ENCODE results near the gene SLC12A6. TPM values are rescaled to one million over a fixed set of nuclear protein-coding genes. Genes with fewer than 3 reads are reported as not detected.
"Not testable (repeated sequence)": the region's sequence is repeated elsewhere in the genome, so short reads cannot be mapped to it uniquely, and the experiment has no call there.

The SLC12A6 gene
- polyA plus RNA-seq, 2 donors = 16.1 to 21.5 TPM

DNA sequence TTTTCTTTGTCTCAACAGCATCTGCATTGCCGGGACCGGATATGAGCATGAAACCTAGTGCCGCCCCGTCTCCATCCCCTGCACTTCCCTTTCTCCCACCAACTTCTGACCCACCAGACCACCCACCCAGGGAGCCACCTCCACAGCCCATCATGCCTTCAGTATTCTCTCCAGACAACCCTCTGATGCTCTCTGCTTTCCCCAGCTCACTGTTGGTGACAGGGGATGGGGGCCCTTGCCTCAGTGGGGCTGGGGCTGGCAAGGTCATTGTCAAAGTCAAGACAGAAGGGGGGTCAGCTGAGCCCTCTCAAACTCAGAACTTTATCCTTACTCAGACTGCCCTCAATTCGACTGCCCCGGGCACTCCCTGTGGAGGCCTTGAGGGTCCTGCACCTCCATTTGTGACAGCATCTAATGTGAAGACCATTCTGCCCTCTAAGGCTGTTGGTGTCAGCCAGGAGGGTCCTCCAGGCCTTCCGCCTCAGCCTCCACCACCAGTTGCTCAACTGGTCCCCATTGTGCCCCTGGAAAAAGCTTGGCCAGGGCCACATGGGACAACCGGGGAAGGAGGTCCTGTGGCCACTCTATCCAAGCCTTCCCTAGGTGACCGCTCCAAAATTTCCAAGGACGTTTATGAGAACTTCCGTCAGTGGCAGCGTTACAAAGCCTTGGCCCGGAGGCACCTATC, 10.5 kb upstream of the SLC12A6 start:
- Histone ChIP-seq H3K9me3 (ENCODE audit: control insufficient read depth in 2 of 2, insufficient read depth in 1 of 2, low read depth in 1 of 2, low read length in 1 of 2) (no peaks in the 10 kb centered on the region), H3K4me3 (ENCODE audit: low read depth in 1 of 2, low read length in 2 of 2) (no peak overlapping the region), H3K27me3 (ENCODE audit: control insufficient read depth in 1 of 2, insufficient read depth in 2 of 2, low read length in 2 of 2) (no peaks in the 10 kb centered on the region), H3K36me3 (ENCODE audit: control insufficient read depth in 2 of 2, insufficient read depth in 2 of 2, low read length in 1 of 2) (no peaks in the 10 kb centered on the region), H3K4me1 (ENCODE audit: control insufficient read depth in 2 of 2, insufficient read depth in 2 of 2, low read length in 1 of 2) (no peaks in the 10 kb centered on the region), H3K27ac (ENCODE audit: low read depth in 2 of 2, low read length in 1 of 2) (no peak overlapping the region)
- 80 to 86% methylated on average over 13 of the region's 13 CpGs for WGBS, 2 donors

DNA sequence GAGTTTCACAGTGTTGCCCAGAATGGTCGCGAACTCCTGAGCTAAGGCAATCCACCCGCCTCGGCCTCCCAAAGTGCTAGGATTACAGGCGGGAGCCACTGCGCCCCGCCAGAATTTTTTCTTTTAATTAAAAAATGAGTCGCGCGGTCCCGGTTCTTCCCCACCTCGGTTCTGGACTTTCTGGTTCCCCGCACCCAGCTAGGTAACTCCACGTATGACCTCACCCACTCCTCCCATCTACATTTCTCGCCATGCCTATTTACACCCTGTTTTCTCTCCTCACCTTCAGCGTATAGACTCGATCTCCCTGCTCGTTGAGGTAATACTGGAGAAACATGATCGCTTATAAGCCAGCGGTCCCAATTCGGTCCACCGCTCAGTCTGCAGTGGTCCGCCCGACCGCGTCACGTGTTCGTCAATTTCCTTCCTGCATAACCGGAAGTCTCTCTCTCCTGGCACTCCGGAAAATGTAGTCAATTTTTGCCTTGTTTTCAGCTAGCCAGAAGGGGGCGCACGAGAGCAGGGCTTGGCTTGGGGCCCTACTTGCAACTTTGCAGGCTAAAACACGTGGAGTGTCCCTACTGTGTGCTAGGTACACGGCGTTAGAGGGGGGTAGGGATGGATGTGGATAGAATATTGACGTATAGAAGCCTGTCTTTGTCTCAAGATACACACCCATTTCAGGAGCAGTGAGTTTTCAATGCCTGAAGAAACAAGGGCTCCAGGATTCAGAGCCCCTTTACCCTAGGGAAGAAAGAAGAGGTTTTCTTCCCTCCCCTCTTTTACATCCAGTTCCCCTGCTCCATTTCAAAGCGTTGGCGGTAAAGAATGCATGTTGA, 5.4 kb upstream of the SLC12A6 start, which contains the start of the genes NOP10 and NUTM1:
Gene NOP10, minus strand, starts transcription at position 400 of the 839 bp plus-strand sequence. Its CDS starts 63 bp downstream, at position 337.
Gene NUTM1, plus strand, starts transcription at position 579 of the 839 bp plus-strand sequence. CDS start 382 bp downstream, outside the sequence.
- H3K36me3 ChIP-seq (ENCODE audit: control insufficient read depth in 2 of 2, insufficient read depth in 2 of 2, low read length in 1 of 2) = peaks cover 0 to 3% of the 10 kb centered on the region in 2 donors
- H3K27ac ChIP-seq (ENCODE audit: low read depth in 2 of 2, low read length in 1 of 2) = peak within 1 kb of the TSS; percentile 91 to 99
- no peaks in the 10 kb centered on the region for H3K9me3 ChIP-seq (ENCODE audit: control insufficient read depth in 2 of 2, insufficient read depth in 1 of 2, low read depth in 1 of 2, low read length in 1 of 2)
- WGBS, 2 donors = 1 to 2% methylated on average over 38 of the region's 38 CpGs
- peak within 1 kb of the TSS; percentile 68 to 78 for H3K4me3 ChIP-seq (ENCODE audit: low read depth in 1 of 2, low read length in 2 of 2)
- H3K27me3 ChIP-seq (ENCODE audit: control insufficient read depth in 1 of 2, insufficient read depth in 2 of 2, low read length in 2 of 2) = no peaks in the 10 kb centered on the region
- H3K4me1 ChIP-seq (ENCODE audit: control insufficient read depth in 2 of 2, insufficient read depth in 2 of 2, low read length in 1 of 2) = peaks cover 0 to 3% of the 10 kb centered on the region in 2 donors

DNA sequence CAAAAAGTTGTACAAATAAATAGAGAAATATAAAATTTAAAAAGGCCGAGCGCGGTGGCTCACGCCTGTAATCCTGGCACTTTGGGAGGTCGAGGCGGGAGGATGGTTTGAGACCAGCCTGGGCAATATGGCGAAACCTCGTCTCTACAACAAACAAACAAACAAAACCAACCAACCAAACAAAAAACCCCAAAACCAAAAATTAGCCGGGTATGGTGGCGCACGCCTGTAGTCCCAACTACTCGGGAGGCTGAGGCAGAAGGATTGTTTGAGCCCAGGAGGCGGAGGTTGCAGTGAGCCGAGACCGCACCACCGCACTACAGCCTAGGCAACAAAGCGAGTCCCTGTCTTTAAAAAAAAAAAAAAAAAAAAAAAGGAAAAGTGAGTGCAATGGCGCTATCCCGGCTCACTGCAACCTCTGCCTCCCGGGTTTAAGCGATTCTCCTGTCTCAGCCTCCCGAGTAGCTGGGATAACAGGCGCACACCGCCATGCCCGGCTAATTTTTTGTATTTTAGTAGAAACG, 4.7 kb upstream of the SLC12A6 start:
- H3K9me3 ChIP-seq (ENCODE audit: control insufficient read depth in 2 of 2, insufficient read depth in 1 of 2, low read depth in 1 of 2, low read length in 1 of 2); H3K27me3 ChIP-seq (ENCODE audit: control insufficient read depth in 1 of 2, insufficient read depth in 2 of 2, low read length in 2 of 2); H3K4me1 ChIP-seq (ENCODE audit: control insufficient read depth in 2 of 2, insufficient read depth in 2 of 2, low read length in 1 of 2); H3K36me3 ChIP-seq (ENCODE audit: control insufficient read depth in 2 of 2, insufficient read depth in 2 of 2, low read length in 1 of 2): not testable (repeated sequence)
- Histone ChIP-seq H3K4me3 (ENCODE audit: low read depth in 1 of 2, low read length in 2 of 2) (peak overlapping the region; percentile 68 to 78), H3K27ac (ENCODE audit: low read depth in 2 of 2, low read length in 1 of 2) (peak overlapping the region; percentile 91 to 99)
- WGBS, 2 donors = 35 to 38% methylated on average over 26 of the region's 26 CpGs

DNA sequence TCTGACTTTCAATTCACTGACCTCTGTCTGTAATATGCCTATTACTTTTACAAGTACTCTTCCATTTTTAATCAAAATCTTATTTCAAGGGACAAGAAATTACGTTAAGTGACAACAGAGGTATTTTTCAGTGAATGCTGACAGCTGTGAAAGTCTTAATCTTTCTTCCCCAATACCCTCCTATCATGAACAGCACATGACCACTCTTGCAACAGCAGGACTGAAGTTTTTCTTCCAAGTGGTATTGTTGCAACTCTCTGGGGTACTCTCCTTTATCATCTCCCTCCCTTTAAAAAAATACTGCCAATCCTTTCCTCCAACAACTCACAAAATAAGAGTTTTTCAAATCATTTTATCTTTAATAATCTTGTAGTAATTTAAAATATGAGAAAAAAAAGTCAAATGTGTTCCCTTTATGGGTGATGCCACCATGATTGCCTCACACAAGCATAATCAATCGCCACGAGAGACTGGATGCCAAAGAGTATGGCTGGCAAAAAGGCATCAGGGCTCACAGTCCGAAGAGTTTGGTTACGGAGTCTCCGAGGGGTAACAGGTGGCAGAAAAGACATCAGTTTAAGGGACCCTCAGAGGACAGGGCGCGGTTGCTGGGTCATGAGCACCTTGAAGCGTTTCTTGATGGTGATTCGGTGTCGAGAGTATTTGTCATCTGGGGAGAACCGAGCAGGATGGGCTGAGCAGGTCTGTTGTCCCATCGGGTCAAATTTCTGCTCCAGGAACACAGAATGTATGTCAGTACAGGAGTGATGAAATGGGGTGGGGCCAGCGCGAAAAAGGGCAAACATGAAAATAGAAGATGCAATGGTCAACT, 4.0 kb upstream of the SLC12A6 start:
- Histone ChIP-seq H3K4me3 (ENCODE audit: low read depth in 1 of 2, low read length in 2 of 2) (peak overlapping the region in 1 of 2 donors; percentile 78), H3K27me3 (ENCODE audit: control insufficient read depth in 1 of 2, insufficient read depth in 2 of 2, low read length in 2 of 2) (no peaks in the 10 kb centered on the region), H3K36me3 (ENCODE audit: control insufficient read depth in 2 of 2, insufficient read depth in 2 of 2, low read length in 1 of 2) (peaks cover 0 to 3% of the 10 kb centered on the region in 2 donors), H3K27ac (ENCODE audit: low read depth in 2 of 2, low read length in 1 of 2) (no peak overlapping the region), H3K4me1 (ENCODE audit: control insufficient read depth in 2 of 2, insufficient read depth in 2 of 2, low read length in 1 of 2) (peaks cover 0 to 7% of the 10 kb centered on the region in 2 donors), H3K9me3 (ENCODE audit: control insufficient read depth in 2 of 2, insufficient read depth in 1 of 2, low read depth in 1 of 2, low read length in 1 of 2) (no peaks in the 10 kb centered on the region)
- 94 to 95% methylated on average over 15 of the region's 15 CpGs for WGBS, 2 donors

DNA sequence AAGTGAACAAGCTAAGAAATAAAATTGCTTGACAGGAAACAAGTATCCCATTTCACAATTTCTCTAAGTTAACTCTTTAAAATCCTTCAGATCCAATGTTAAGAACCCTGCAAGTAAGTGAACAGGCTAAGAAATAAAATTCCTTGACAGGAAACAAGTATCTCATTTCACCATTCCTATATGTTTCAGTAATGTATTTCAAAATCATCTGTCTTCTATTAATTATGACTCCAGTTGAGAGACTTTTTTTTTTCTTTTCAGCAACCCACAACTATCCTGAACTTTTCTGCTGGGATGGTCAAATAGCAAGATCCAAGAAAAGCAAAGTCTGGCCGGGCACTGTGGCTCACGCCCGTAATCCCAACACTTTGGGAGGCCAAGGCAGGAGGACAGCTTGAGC, 2.4 kb upstream of the SLC12A6 start:
- H3K4me3 ChIP-seq (ENCODE audit: low read depth in 1 of 2, low read length in 2 of 2) = no peak overlapping the region
- H3K9me3 ChIP-seq (ENCODE audit: control insufficient read depth in 2 of 2, insufficient read depth in 1 of 2, low read depth in 1 of 2, low read length in 1 of 2) = no peaks in the 10 kb centered on the region
- H3K4me1 ChIP-seq (ENCODE audit: control insufficient read depth in 2 of 2, insufficient read depth in 2 of 2, low read length in 1 of 2) = peaks cover 0 to 7% of the 10 kb centered on the region in 2 donors
- H3K27me3 ChIP-seq (ENCODE audit: control insufficient read depth in 1 of 2, insufficient read depth in 2 of 2, low read length in 2 of 2) = no peaks in the 10 kb centered on the region
- 93 to 96% methylated on average over 3 of the region's 3 CpGs for WGBS, 2 donors
- no peak overlapping the region for H3K27ac ChIP-seq (ENCODE audit: low read depth in 2 of 2, low read length in 1 of 2)
- H3K36me3 ChIP-seq (ENCODE audit: control insufficient read depth in 2 of 2, insufficient read depth in 2 of 2, low read length in 1 of 2) = peaks cover 0 to 3% of the 10 kb centered on the region in 2 donors

DNA sequence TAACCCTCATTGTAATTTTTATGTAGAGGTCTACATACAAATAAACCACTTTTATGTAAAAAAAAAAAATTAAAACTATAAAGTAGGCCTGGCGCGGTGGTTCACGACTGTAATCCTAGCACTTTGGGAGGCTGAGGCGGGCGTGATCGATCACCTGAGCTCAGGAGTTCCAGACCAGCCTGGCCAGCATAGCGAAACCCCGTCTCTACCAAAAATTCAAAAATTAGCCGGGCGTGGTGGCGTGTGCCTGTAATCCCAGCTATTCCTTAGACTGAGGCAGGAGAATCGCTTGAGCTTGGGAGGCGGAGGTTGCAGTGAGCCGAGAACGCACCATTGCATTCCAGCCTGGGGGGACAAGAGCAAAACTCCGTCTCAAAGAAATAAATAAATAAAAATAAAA, 766 bp upstream of the SLC12A6 start:
- 73 to 75% methylated on average over 16 of the region's 16 CpGs for WGBS, 2 donors
- no peaks in the 10 kb centered on the region for H3K27me3 ChIP-seq (ENCODE audit: control insufficient read depth in 1 of 2, insufficient read depth in 2 of 2, low read length in 2 of 2)
- H3K9me3 ChIP-seq (ENCODE audit: control insufficient read depth in 2 of 2, insufficient read depth in 1 of 2, low read depth in 1 of 2, low read length in 1 of 2) = no peaks in the 10 kb centered on the region
- H3K4me1 ChIP-seq (ENCODE audit: control insufficient read depth in 2 of 2, insufficient read depth in 2 of 2, low read length in 1 of 2) = peaks cover 0 to 7% of the 10 kb centered on the region in 2 donors
- peak overlapping the region in 1 of 2 donors; percentile 64 for H3K4me3 ChIP-seq (ENCODE audit: low read depth in 1 of 2, low read length in 2 of 2)
- peaks cover 0 to 3% of the 10 kb centered on the region in 2 donors for H3K36me3 ChIP-seq (ENCODE audit: control insufficient read depth in 2 of 2, insufficient read depth in 2 of 2, low read length in 1 of 2)
- H3K27ac ChIP-seq (ENCODE audit: low read depth in 2 of 2, low read length in 1 of 2) = peak overlapping the region in 1 of 2 donors; percentile 34

DNA sequence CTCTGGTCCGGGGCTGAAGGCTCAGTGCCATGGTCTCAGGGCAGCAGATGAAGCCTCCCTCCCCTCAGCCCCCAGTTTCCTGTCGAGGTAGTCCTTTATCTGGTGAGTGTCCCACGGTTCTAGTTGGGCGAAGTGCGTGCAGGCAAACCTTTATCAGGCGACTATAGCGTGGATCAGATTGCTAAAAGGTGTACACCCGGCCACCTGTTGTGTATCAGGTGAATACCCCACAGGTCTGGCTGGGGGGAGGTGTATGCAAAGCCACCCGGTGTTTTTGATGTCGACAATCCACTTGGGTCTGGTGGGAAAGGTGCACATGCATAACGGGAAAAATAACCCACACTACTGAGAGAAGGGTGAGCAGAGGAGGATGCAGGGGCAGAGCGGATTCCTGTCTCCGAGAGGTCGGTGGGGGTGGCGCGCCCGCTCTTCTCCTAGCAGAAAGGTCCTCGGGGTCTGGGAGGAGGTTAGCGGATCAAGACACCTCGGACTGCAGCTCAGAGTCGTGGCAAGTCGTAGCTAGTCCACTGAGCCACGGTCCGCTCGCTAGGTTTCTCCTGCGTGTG, 507 bp downstream of the SLC12A6 start:
- Histone ChIP-seq H3K4me3 (ENCODE audit: low read depth in 1 of 2, low read length in 2 of 2) (peak overlapping the region; percentile 64 to 87), H3K4me1 (ENCODE audit: control insufficient read depth in 2 of 2, insufficient read depth in 2 of 2, low read length in 1 of 2) (peaks cover 0 to 7% of the 10 kb centered on the region in 2 donors), H3K9me3 (ENCODE audit: control insufficient read depth in 2 of 2, insufficient read depth in 1 of 2, low read depth in 1 of 2, low read length in 1 of 2) (no peaks in the 10 kb centered on the region), H3K27ac (ENCODE audit: low read depth in 2 of 2, low read length in 1 of 2) (peak overlapping the region; percentile 83 to 91), H3K36me3 (ENCODE audit: control insufficient read depth in 2 of 2, insufficient read depth in 2 of 2, low read length in 1 of 2) (peaks cover 0 to 3% of the 10 kb centered on the region in 2 donors), H3K27me3 (ENCODE audit: control insufficient read depth in 1 of 2, insufficient read depth in 2 of 2, low read length in 2 of 2) (no peaks in the 10 kb centered on the region)
- WGBS, 2 donors = 1 to 2% methylated on average over 26 of the region's 26 CpGs

DNA sequence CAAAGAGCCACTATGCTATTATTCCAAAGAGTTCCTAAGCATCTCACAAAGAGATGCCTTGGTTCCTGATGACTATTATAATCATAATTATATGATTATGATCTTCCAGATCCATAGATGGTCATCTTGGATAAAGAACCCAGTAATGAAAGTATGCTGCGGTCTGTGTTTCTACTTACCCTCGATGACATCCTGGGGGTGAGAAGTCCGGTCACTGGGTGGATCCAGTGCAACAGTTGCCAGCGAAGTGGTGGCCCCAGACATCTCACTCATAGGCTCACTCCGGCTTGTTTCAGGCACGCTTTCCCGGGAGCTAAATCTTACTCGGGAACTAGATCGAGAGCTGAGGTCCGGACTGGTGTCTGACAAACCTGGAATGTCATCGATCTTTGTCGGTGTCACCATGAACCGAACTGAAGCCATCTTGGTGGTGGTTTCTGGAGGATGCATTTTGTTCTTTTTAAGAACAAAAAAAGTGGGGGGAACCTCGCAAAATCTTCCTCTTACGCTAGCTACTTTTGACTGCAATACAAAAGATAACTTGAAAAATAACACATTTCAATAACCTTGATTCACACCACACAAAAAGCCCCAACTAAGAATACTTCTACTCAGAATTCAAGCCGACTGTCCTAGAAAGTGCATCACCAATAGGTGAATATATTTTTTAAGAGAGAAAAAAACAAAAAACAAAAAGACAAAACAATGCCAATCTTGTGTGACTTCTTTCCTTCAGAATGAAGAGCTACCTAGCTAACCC, 1.2 kb downstream of the SLC12A6 start:
- Histone ChIP-seq H3K4me3 (ENCODE audit: low read depth in 1 of 2, low read length in 2 of 2) (peak overlapping the region; percentile 64 to 87), H3K27ac (ENCODE audit: low read depth in 2 of 2, low read length in 1 of 2) (peak overlapping the region in 1 of 2 donors; percentile 91), H3K4me1 (ENCODE audit: control insufficient read depth in 2 of 2, insufficient read depth in 2 of 2, low read length in 1 of 2) (peaks cover 0 to 4% of the 10 kb centered on the region in 2 donors), H3K27me3 (ENCODE audit: control insufficient read depth in 1 of 2, insufficient read depth in 2 of 2, low read length in 2 of 2) (no peaks in the 10 kb centered on the region), H3K36me3 (ENCODE audit: control insufficient read depth in 2 of 2, insufficient read depth in 2 of 2, low read length in 1 of 2) (no peaks in the 10 kb centered on the region), H3K9me3 (ENCODE audit: control insufficient read depth in 2 of 2, insufficient read depth in 1 of 2, low read depth in 1 of 2, low read length in 1 of 2) (no peaks in the 10 kb centered on the region)
- 78 to 81% methylated on average over 16 of the region's 16 CpGs for WGBS, 2 donors

Data from esophagus (tissue), 2 donors.